NB4 (cell line): ENCODE data around the gene TRPM4.

Experiments used
- DNase-seq: peaks from one replicate; pipeline ENCODE4 v3.0.0; 2010; ENCODE audit warnings: low read depth
- H3K4me3 ChIP-seq: one replicate; pipeline ENCODE4 v1.5.1; 2011; ENCODE audit warnings: mild to moderate bottlenecking, low read depth, low read length, moderate library complexity
- CTCF ChIP-seq: IDR thresholded peaks from one replicate; pipeline ENCODE4 v1.5.1; 2012; ENCODE audit warnings: low read depth, low read length
- MAX ChIP-seq: IDR thresholded peaks from 2 replicates; pipeline ENCODE4 v1.6.1; 2011; ENCODE audit warnings: low read depth, low read length
- MYC ChIP-seq: IDR thresholded peaks from 2 replicates; pipeline ENCODE4 v1.6.1; 2011; ENCODE audit warnings: low read depth, low read length
- POLR2A ChIP-seq: IDR thresholded peaks from 2 replicates; pipeline ENCODE4 v1.6.1; 2011; ENCODE audit warnings: mild to moderate bottlenecking; ENCODE audit not compliant: insufficient read length; ENCODE audit errors: extremely low read depth

TRPM4 gene

GRCh38 chr19:49231389-49231788, 73.8 kb downstream of the TRPM4 start:
- no peak for TF ChIP-seq MYC
- H3K4me3 ChIP-seq, result no peak overlapping the region
- DNase-seq, result no peak

- H3K4me3 ChIP-seq, result no peak overlapping the region
- DNase-seq, result no peak
- TF ChIP-seq POLR2A, result no peak
- no peak for TF ChIP-seq CTCF
- TF ChIP-seq MAX, result no peak
- TF ChIP-seq MYC, result no peak
Measured at GRCh38 chr19:49231804-49232203, 74.2 kb downstream of the TRPM4 start.

GRCh38 chr19:49233163-49233562, 75.6 kb downstream of the TRPM4 start:
- no peak for DNase-seq
- TF ChIP-seq POLR2A, result no peak
- no peak for TF ChIP-seq CTCF
- no peak for TF ChIP-seq MAX
- no peak for TF ChIP-seq MYC

GRCh38 chr19:49241769-49242168, 84.2 kb downstream of the TRPM4 start:
- DNase-seq, result no peak
- TF ChIP-seq CTCF, result no peak
- no peak for TF ChIP-seq MAX
- no peak for TF ChIP-seq MYC
- TF ChIP-seq POLR2A, result no peak

More at GRCh38 chr19:49233163-49233562, 75.6 kb downstream of the TRPM4 start:
- no peak overlapping the region for H3K4me3 ChIP-seq

GRCh38 chr19:49243129-49243528, 85.5 kb downstream of the TRPM4 start:
- no peak overlapping the region for H3K4me3 ChIP-seq
- TF ChIP-seq CTCF, result no peak
- no peak for TF ChIP-seq MAX
- DNase-seq, result no peak

More at GRCh38 chr19:49241769-49242168, 84.2 kb downstream of the TRPM4 start:
- no peak overlapping the region for H3K4me3 ChIP-seq

GRCh38 chr19:49243726-49244125, 86.1 kb downstream of the TRPM4 start:
- H3K4me3 ChIP-seq, result no peak overlapping the region
- DNase-seq, result no peak
- TF ChIP-seq MYC, result no peak
- TF ChIP-seq MAX, result no peak
- no peak for TF ChIP-seq CTCF
- TF ChIP-seq POLR2A, result no peak
